Retinal pigment epithelial cell (primary cell): ENCODE measurements around the gene CSNK1G1.
"Not testable (repeated sequence)": the region's sequence is repeated elsewhere in the genome, so short reads cannot be mapped to it uniquely, and the experiment has no call there.

Source experiments
- DNase-seq: peaks from one replicate; pipeline ENCODE4 v3.0.0-alpha.2; 2010; ENCODE audit warnings: low read depth
- H3K4me3 ChIP-seq: 2 replicates; pipeline ENCODE4 v1.5.1; 2011; ENCODE audit warnings: mild to moderate bottlenecking, low read length, control low read depth, moderate library complexity
- CTCF ChIP-seq: conservative IDR thresholded peaks from 2 replicates; pipeline ENCODE4 v1.5.1; 2011; ENCODE audit warnings: low read depth, low read length, control low read depth, inconsistent platforms

The CSNK1G1 gene

GRCh38 chr15:64232400-64232799 is 123.6 kb downstream of the CSNK1G1 start:
- no peak overlapping the region for H3K4me3 ChIP-seq
- peak; percentile 55 for DNase-seq
- TF ChIP-seq CTCF: no peak

- DNase-seq: no peak
- no peak overlapping the region for H3K4me3 ChIP-seq
- TF ChIP-seq CTCF: no peak
Observed at GRCh38 chr15:64229129-64229724, 126.7 kb downstream of the CSNK1G1 start.

- no peak for TF ChIP-seq CTCF
- DNase-seq: no peak
- H3K4me3 ChIP-seq: no peak overlapping the region
Observed at GRCh38 chr15:64225804-64226203, 130.2 kb downstream of the CSNK1G1 start.

GRCh38 chr15:64224511-64224910 is 131.5 kb downstream of the CSNK1G1 start:
- TF ChIP-seq CTCF: no peak
- no peak overlapping the region for H3K4me3 ChIP-seq
- DNase-seq: peak; percentile 51

GRCh38 chr15:64223882-64224281 is 132.1 kb downstream of the CSNK1G1 start:
- no peak overlapping the region for H3K4me3 ChIP-seq
- DNase-seq: no peak
- TF ChIP-seq CTCF: no peak

- no peak overlapping the region for H3K4me3 ChIP-seq
- DNase-seq: no peak
- TF ChIP-seq CTCF: no peak
Observed at GRCh38 chr15:64222573-64223366, 133.2 kb downstream of the CSNK1G1 start.

GRCh38 chr15:64221911-64222310 is 134.1 kb downstream of the CSNK1G1 start:
- not testable (repeated sequence) for H3K4me3 ChIP-seq, DNase-seq

GRCh38 chr15:64217429-64217750 is 138.6 kb downstream of the CSNK1G1 start:
- not testable (repeated sequence) for H3K4me3 ChIP-seq, DNase-seq
